ENCODE measurements around the gene CDKAL1. TPM values are rescaled to one million over a fixed set of nuclear protein-coding genes. Genes with fewer than 3 reads are reported as not detected.
A peak's percentile ranks its signal among the peaks of the same experiment; 100 is the strongest.

CDKAL1 gene
- total RNA-seq, 6 experiments from 2014 or later: 9.2 to 14.3 (median 11.9) TPM

DNA sequence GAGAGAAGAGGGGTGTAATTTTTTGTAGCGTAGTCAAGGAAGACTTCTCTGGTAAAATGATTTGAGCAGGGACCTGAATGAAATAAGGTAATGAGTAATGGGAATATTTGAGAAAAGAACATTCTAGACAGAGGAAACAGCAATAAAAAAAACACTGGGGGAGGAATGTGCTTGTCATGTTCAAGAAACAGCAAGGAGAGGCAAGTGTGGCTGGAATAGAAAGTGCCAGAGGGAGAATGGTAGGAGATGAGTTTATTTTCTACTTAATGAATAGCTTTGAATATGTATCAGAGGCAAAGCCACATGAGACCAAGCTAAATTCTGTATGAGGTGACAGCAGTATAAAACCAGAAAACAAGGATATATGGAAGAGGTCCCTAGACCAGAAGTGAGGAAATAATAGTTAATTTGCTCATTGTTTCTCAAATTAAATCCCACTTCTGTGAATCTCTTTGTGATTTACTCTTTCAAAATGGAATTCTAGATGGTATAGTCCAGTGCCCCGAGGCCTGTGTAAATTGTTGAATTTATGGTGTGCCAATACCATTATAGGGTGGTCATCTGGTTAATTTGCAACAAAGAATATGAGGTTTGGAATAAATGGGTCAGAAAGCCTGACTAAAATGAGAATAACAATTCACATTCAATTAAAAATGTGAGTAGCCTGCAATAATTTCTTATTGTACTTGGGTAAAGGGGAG, 170.2 kb downstream of the CDKAL1 start:
- Mint-ChIP-seq H3K27me3 (ENCODE audit: insufficient read depth) (no peaks in the 10 kb centered on the region), H3K36me3 (ENCODE audit: low read depth) (no peaks in the 10 kb centered on the region), H3K4me3 (no peak overlapping the region), H3K4me1 (ENCODE audit: low read depth) (peaks cover 22% of the 10 kb centered on the region), H3K9me3 (no peaks in the 10 kb centered on the region), H3K27ac (no peak overlapping the region)
- DNase-seq: no peak
- TF ChIP-seq, protein P1, sequence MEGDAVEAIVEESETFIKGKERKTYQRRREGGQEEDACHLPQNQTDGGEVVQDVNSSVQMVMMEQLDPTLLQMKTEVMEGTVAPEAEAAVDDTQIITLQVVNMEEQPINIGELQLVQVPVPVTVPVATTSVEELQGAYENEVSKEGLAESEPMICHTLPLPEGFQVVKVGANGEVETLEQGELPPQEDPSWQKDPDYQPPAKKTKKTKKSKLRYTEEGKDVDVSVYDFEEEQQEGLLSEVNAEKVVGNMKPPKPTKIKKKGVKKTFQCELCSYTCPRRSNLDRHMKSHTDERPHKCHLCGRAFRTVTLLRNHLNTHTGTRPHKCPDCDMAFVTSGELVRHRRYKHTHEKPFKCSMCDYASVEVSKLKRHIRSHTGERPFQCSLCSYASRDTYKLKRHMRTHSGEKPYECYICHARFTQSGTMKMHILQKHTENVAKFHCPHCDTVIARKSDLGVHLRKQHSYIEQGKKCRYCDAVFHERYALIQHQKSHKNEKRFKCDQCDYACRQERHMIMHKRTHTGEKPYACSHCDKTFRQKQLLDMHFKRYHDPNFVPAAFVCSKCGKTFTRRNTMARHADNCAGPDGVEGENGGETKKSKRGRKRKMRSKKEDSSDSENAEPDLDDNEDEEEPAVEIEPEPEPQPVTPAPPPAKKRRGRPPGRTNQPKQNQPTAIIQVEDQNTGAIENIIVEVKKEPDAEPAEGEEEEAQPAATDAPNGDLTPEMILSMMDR (IDR thresholded peaks at IDR 0.05): no peak

DNA sequence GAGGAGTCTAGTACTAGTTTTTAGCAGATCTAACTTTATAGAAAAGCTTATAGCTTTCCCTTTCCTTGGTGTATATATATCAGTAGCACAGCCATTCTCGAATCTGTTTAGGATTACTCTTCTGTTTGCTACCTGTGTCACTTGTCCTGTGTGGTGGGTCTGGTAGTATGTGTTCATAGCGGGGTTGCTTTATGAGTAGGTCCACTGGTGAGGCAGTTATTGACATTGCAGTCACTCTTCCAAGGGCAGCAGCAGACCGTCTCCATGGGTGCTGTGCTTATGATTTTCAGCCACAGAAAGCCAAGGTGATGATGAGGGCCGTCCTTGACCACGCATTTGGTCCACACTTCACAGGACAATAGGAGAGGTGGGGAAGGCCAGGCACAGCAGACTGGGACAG, 171.5 kb downstream of the CDKAL1 start:
- no peaks in the 10 kb centered on the region for H3K36me3 Mint-ChIP-seq (ENCODE audit: low read depth)
- DNase-seq: no peak
- H3K27me3 Mint-ChIP-seq (ENCODE audit: insufficient read depth): no peaks in the 10 kb centered on the region
- TF ChIP-seq, protein P1 (IDR thresholded peaks at IDR 0.05): no peak
- no peak overlapping the region for H3K4me3 Mint-ChIP-seq
- no peak overlapping the region for H3K27ac Mint-ChIP-seq
- H3K4me1 Mint-ChIP-seq (ENCODE audit: low read depth): peaks cover 27% of the 10 kb centered on the region
- no peaks in the 10 kb centered on the region for H3K9me3 Mint-ChIP-seq

DNA sequence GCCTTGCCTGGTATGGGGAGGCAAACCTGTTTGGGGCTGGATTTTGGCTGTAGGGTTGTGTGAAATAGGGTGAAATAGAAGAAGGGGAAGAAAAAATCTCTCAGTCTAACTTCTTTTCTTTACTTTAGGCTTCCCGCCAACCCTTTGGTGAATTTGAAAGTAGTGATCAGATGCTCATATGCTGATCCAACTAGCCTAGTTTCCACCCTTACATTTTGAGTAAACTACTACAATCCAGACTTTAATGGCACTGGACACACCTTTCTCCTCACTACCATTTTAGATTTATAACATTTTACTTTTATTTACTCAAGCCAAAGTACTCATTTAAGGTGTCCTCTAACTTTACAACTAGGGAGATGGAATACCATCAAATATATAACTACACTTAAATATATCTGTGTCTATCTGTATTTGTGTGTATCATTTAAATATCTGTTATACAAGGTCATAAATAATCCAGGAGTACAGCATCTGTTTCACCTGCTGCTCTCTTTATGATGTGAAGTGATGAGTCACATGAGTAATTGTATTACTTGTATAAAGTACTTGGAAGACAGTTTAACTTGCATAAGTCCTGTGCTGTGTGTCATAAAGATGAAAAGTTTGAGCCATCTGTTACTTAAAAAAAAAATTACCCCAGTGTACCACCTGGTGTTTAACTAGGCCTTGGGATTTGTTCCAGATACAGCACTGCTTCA, 172.1 kb downstream of the CDKAL1 start:
- Mint-ChIP-seq H3K4me3 (no peak overlapping the region), H3K36me3 (ENCODE audit: low read depth) (no peaks in the 10 kb centered on the region), H3K27ac (no peak overlapping the region), H3K4me1 (ENCODE audit: low read depth) (peaks cover 34% of the 10 kb centered on the region), H3K9me3 (no peaks in the 10 kb centered on the region), H3K27me3 (ENCODE audit: insufficient read depth) (no peaks in the 10 kb centered on the region)
- TF ChIP-seq, protein P1 (IDR thresholded peaks at IDR 0.05): no peak
- DNase-seq: peak; percentile 15

DNA sequence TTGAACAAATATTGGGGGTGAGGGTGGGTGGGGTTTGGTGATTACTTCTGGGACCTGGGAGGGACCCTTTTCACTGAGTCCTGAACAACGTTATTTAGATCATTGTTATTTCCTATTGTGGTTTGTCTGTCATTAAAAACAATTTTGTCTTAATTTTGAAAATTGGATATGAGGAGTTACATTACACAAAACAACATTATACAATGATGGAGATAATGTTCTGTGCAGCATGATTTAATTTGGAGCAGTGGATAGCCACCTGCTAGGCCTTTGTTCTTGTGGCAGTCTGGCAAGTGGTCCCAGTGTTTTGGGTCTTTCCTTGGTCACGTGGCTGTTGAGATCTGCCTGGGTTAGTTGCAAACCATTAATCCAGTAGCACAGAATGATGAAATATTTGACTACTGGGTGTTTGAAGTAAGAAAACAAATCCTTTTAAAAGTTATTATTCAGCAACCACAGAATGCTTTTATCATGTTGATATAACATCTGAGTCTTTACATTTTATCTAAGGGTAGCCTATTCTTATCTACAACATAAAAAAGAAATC, 172.8 kb downstream of the CDKAL1 start:
- Mint-ChIP-seq H3K4me3 (no peak overlapping the region), H3K36me3 (ENCODE audit: low read depth) (no peaks in the 10 kb centered on the region), H3K27me3 (ENCODE audit: insufficient read depth) (no peaks in the 10 kb centered on the region), H3K4me1 (ENCODE audit: low read depth) (peaks cover 40% of the 10 kb centered on the region), H3K27ac (no peak overlapping the region), H3K9me3 (no peaks in the 10 kb centered on the region)
- TF ChIP-seq, protein P1 (IDR thresholded peaks at IDR 0.05): no peak
- DNase-seq: no peak

DNA sequence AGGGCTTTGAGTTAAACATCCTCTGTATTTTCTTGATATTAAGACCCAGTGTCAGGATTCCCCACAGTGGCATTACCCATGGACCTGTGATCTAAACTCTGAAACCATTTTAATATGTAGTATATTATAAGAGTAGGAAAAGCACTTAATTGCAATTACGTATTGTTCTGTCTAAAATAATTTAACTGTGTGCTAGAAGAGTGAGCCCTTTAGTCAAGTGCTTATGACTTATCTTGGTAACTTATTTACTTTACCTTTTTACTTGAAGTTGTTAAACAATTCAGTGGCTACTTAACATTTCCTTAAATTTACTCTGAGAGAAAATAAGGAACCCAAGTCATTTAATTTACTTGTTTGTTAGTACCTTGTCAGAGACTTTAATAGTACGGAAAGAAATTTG, 173.6 kb downstream of the CDKAL1 start:
- H3K27ac Mint-ChIP-seq: no peak overlapping the region
- DNase-seq: no peak
- peaks cover 45% of the 10 kb centered on the region for H3K4me1 Mint-ChIP-seq (ENCODE audit: low read depth)
- no peak overlapping the region for H3K4me3 Mint-ChIP-seq
- no peaks in the 10 kb centered on the region for H3K27me3 Mint-ChIP-seq (ENCODE audit: insufficient read depth)
- H3K9me3 Mint-ChIP-seq: no peaks in the 10 kb centered on the region
- TF ChIP-seq, protein P1 (IDR thresholded peaks at IDR 0.05): no peak
- H3K36me3 Mint-ChIP-seq (ENCODE audit: low read depth): no peaks in the 10 kb centered on the region
